ENCODE measurements around the gene ATXN2. TPM values are rescaled to one million over a fixed set of nuclear protein-coding genes. Genes with fewer than 3 reads are reported as not detected.

The ATXN2 gene
- total and polyA plus RNA-seq, 9 of the 15 experiments (the other 6 are each of a cell fraction or from before 2014, with no cell fraction given) = 16.8 to 67.8 (median 29.3) TPM

GRCh38 chr12:111488798-111489197 lies 110.3 kb downstream of the ATXN2 start (continued):
- no peak for TF ChIP-seq KDM4B (IDR thresholded peaks at IDR 0.05; ENCODE audit: borderline replicate concordance in 2 of 2, low read depth in 1 of 2)
- TF ChIP-seq CHD2 (IDR thresholded peaks at IDR 0.05; ENCODE audit: low read depth, low read length) = no peak
- no peak for TF ChIP-seq ETV5 (CRISPR knock-in tag; IDR thresholded peaks at IDR 0.05; ENCODE audit: low read depth)
- no peak for TF ChIP-seq CREB3L1 (IDR thresholded peaks at IDR 0.05; ENCODE audit: borderline replicate concordance, low read depth)
- no peak for TF ChIP-seq GABPB1 (CRISPR knock-in tag; IDR thresholded peaks at IDR 0.05)
- no peak for TF ChIP-seq FIP1L1 (IDR thresholded peaks at IDR 0.05; ENCODE audit: low read depth, low read length, poor library complexity, severe bottlenecking)
- no peak for TF ChIP-seq ZNF766 (CRISPR knock-in tag; conservative IDR thresholded peaks at IDR 0.05)
- TF ChIP-seq TBP (optimal IDR thresholded peaks at IDR 0.05; ENCODE audit: low read depth, low read length) = no peak
- TF ChIP-seq NBN (IDR thresholded peaks at IDR 0.05; ENCODE audit: low read depth) = no peak

GRCh38 chr12:111488271-111488670 lies 110.8 kb downstream of the ATXN2 start:
- H3K79me2 ChIP-seq (ENCODE audit: control insufficient read depth, insufficient read depth, low read length) = no peaks in the 10 kb centered on the region
- H3K4me2 ChIP-seq (ENCODE audit: insufficient read depth, low read length) = no peak overlapping the region
- ChIA-PET CTCF (ENCODE audit: low intra/inter-chr PET ratio) (no interaction called here), POLR2A (no interaction called here)
- no peak overlapping the region for H3K4me3 ChIP-seq
- H3K4me1 ChIP-seq (replicated peaks in 1 of 2; ENCODE audit: control insufficient read depth in 2 of 2, insufficient read depth in 2 of 2, low read length in 2 of 2) = no peaks in the 10 kb centered on the region
- in situ Hi-C loops (cut with MboI) (no loop called here), intact Hi-C loops (cut with micrococcal nuclease) (no loop called here)
- H4K20me1 ChIP-seq (replicated peaks; ENCODE audit: control insufficient read depth, insufficient read depth, low read length) = no peaks in the 10 kb centered on the region
- H3K9ac ChIP-seq (ENCODE audit: insufficient read depth in 1 of 2, low read depth in 2 of 2, low read length in 2 of 2) = no peak overlapping the region
- H3K9me3 ChIP-seq (replicated peaks; ENCODE audit: control insufficient read depth, insufficient read depth, low read depth, low read length) = no peaks in the 10 kb centered on the region
- 90% methylated on average over 4 of the region's 4 CpGs for WGBS (ENCODE audit: insufficient coverage, low coverage, missing lambda C conversion rate)
- FAIRE-seq = no peak
- BruUV-seq (replicated peaks) = no TSS peak
- H2AFZ ChIP-seq (ENCODE audit: low read depth, low read length) = no peak overlapping the region
- H3K9me1 ChIP-seq (ENCODE audit: control insufficient read depth, insufficient read depth, low read length) = no peaks in the 10 kb centered on the region
- ATAC-seq = no peak
- H3K27ac ChIP-seq (ENCODE audit: extremely low read depth, low read depth, low read length) = no peak overlapping the region
- H3K27me3 ChIP-seq (ENCODE audit: control insufficient read depth in 2 of 2, insufficient read depth in 2 of 2, low read length in 2 of 2) = no peaks in the 10 kb centered on the region
- H3K36me3 ChIP-seq (ENCODE audit: control insufficient read depth, insufficient read depth, low read length) = peaks cover 88% of the 10 kb centered on the region
- DNase-seq (ENCODE audit: extremely low read depth in 1 of 4, low spot score in 3 of 4) = no peak
- TF ChIP-seq TAF1 (IDR thresholded peaks at IDR 0.05; ENCODE audit: control insufficient read depth, extremely low read depth, insufficient read depth, low read length, severe bottlenecking) (no peak), ZNF3 (CRISPR knock-in tag; IDR thresholded peaks at IDR 0.05) (no peak), MTA1 (IDR thresholded peaks at IDR 0.05; ENCODE audit: borderline replicate concordance) (no peak), ZNF583 (CRISPR knock-in tag; IDR thresholded peaks at IDR 0.05) (no peak), CBX1 (IDR thresholded peaks at IDR 0.05; ENCODE audit: low read depth) (no peak), ZNF263 (CRISPR knock-in tag; IDR thresholded peaks at IDR 0.05; ENCODE audit: borderline replicate concordance) (no peak), SLC30A9 (CRISPR knock-in tag; IDR thresholded peaks at IDR 0.05) (no peak), C11orf30 (IDR thresholded peaks at IDR 0.05; ENCODE audit: low read depth) (no peak), CBFB (CRISPR knock-in tag; IDR thresholded peaks at IDR 0.05) (no peak), HMGXB4 (CRISPR knock-in tag; IDR thresholded peaks at IDR 0.05) (no peak), HBP1 (CRISPR knock-in tag; IDR thresholded peaks at IDR 0.05) (no peak)

Data from K562 (cell line).